OCI-LY7 (cell line): ENCODE results near the gene HSD11B1.

Experiments used
- CTCF ChIP-seq: fragments of 200-600 bp; sonication (generic); conservative IDR thresholded peaks from 2 replicates; pipeline ENCODE4 v1.5.1; 2014; ENCODE audit warnings: mild to moderate bottlenecking, antibody characterized with exemption, low read length, moderate library complexity, mixed read lengths
- EZH2phosphoT487 ChIP-seq: fragments of 200-600 bp; sonication (generic); IDR thresholded peaks from 2 replicates; pipeline ENCODE4 v1.6.1; 2018; ENCODE audit warnings: low read depth, borderline replicate concordance, mild to moderate bottlenecking, mixed run types, antibody characterized with exemption, low read length, moderate library complexity, mixed read lengths

GRCh38 chr1:209675565-209676154 is 29.0 kb upstream of the HSD11B1 start:
- TF ChIP-seq EZH2phosphoT487 = no peak
- TF ChIP-seq CTCF = no peak
